HCT116 (cell line): ENCODE data around the gene POR. TPM values are rescaled to one million over a fixed set of nuclear protein-coding genes. Genes with fewer than 3 reads are reported as not detected.

ENCODE experiments used
- ATAC-seq: fragments of 200-7000 bp; cut with Tn5 transposase; 2 replicates; pipeline ENCODE4 v1.9.1; 2020; ENCODE audit warnings: mild to moderate bottlenecking, moderate library complexity
- BruUV-seq: library from RNA; stranded (reverse); fragments of 400-500 nt; replicated peaks from 2 replicates; lab custom pipeline; 2021; lab: Mats Ljungman, UMichigan
- CTCF ChIA-PET: fragments of 300-600 bp; sonication (Branson Sonifier 250); formaldehyde crosslinking; loops from one replicate; lab custom pipeline; 2021; ENCODE audit warnings: antibody characterized with exemption; lab: Charles Lee
- POLR2A ChIA-PET: fragments of 300-600, 350-600 bp; sonication (Branson Sonifier 250); formaldehyde crosslinking; loops from one replicate; lab custom pipeline; 2021; ENCODE audit warnings: antibody characterized with exemption; lab: Charles Lee
- RAD21 ChIA-PET, 2 experiments: fragments of 300-600 bp; sonication (Branson Sonifier 250); formaldehyde crosslinking; loops; one replicate each; lab custom pipeline; 2023; ENCODE audit warnings: low total read pairs in 2 of 2; ENCODE audit not compliant: uncharacterized antibody in 2 of 2, unreplicated experiment in 2 of 2, low non-redundant PET in 1 of 2; lab: Charles Lee
- DNase-seq: peaks from one replicate; pipeline ENCODE4 v3.0.0-alpha.2; 2010; ENCODE audit warnings: low read depth, low spot score
- H2AFZ ChIP-seq: fragments of 200-600 bp; shearing (Covaris generic), sonication (generic); 2 replicates; pipeline ENCODE4 v1.6.1; 2017; ENCODE audit warnings: low read depth, mixed run types, mixed read lengths, antibody characterized with exemption, low read length; ENCODE audit not compliant: poor library complexity, severe bottlenecking
- H3K27ac ChIP-seq: 2 replicates; pipeline ENCODE4 v1.5.1; 2012; ENCODE audit warnings: low read depth, low read length
- H3K27me3 ChIP-seq: fragments of 200-600 bp; sonication (generic); 2 replicates; pipeline ENCODE4 v1.6.1; 2016; ENCODE audit warnings: mixed run types, low read length, mixed read lengths; ENCODE audit not compliant: insufficient read depth
- H3K36me3 ChIP-seq, 2 experiments: fragments of 200-500 bp in 1 of 2; fragments of 200-600 bp in 1 of 2; sonication (Bioruptor generic) in 1 of 2; sonication (generic) in 1 of 2; 2 replicates each; pipeline versions ENCODE4 v1.5.1 to v1.6.1; 2014 to 2016; ENCODE audit warnings: low read length in 2 of 2, inconsistent platforms in 1 of 2, mixed read lengths in 1 of 2, mixed run types in 1 of 2; ENCODE audit not compliant: insufficient read depth in 2 of 2, control insufficient read depth in 1 of 2
- H3K4me1 ChIP-seq, 2 experiments: fragments of 200-600 bp in 1 of 2; sonication (generic) in 1 of 2; 2 replicates each; pipeline versions ENCODE4 v1.5.1 to v1.6.1; 2012 to 2017; ENCODE audit warnings: low read length in 2 of 2, inconsistent platforms in 1 of 2, mild to moderate bottlenecking in 1 of 2, mixed read lengths in 1 of 2, mixed run types in 1 of 2, moderate library complexity in 1 of 2; ENCODE audit not compliant: insufficient read depth in 2 of 2, control insufficient read depth in 1 of 2
- H3K4me2 ChIP-seq: fragments of 200-600 bp; sonication (generic); 2 replicates; pipeline ENCODE4 v1.6.1; 2017; ENCODE audit warnings: mixed run types, low read length, mixed read lengths
- H3K4me3 ChIP-seq, 2 experiments: fragments of 200-600 bp in 1 of 2; sonication (generic) in 1 of 2; replicated peaks in 1 of 2; 2 replicates each; pipeline ENCODE4 v1.5.1; 2011 to 2016; ENCODE audit warnings: low read length in 2 of 2, control low read depth in 1 of 2, low read depth in 1 of 2, mild to moderate bottlenecking in 1 of 2, mixed read lengths in 1 of 2, mixed run types in 1 of 2
- H3K79me2 ChIP-seq: fragments of 200-600 bp; sonication (generic); 2 replicates; pipeline ENCODE4 v1.6.1; 2017; ENCODE audit warnings: mild to moderate bottlenecking, mixed run types, low read length, moderate library complexity, mixed read lengths; ENCODE audit not compliant: insufficient read depth
- H3K9ac ChIP-seq: fragments of 200-600 bp; sonication (generic); 2 replicates; pipeline ENCODE4 v1.6.1; 2016; ENCODE audit warnings: low read length, mixed read lengths
- H3K9me2 ChIP-seq: fragments of 200-600 bp; sonication (generic), shearing (Covaris generic); 2 replicates; pipeline ENCODE4 v1.6.1; 2017; ENCODE audit warnings: mixed run types, mild to moderate bottlenecking, moderate library complexity; ENCODE audit not compliant: insufficient read depth
- H3K9me3 ChIP-seq, 2 experiments: fragments of 200-500 bp in 1 of 2; fragments of 200-600 bp in 1 of 2; sonication (Bioruptor generic) in 1 of 2; sonication (generic) in 1 of 2; 2 replicates each; pipeline ENCODE4 v1.6.1; 2014 to 2017; ENCODE audit warnings: low read length in 2 of 2, mixed read lengths in 2 of 2, inconsistent platforms in 1 of 2, low read depth in 1 of 2, mild to moderate bottlenecking in 1 of 2, mixed run types in 1 of 2, moderate library complexity in 1 of 2; ENCODE audit not compliant: control insufficient read depth in 1 of 2, insufficient read depth in 1 of 2
- H4K20me1 ChIP-seq: fragments of 200-600 bp; sonication (generic), shearing (Covaris generic); 2 replicates; pipeline ENCODE4 v1.6.1; 2017; ENCODE audit warnings: mixed run types, mild to moderate bottlenecking, moderate library complexity; ENCODE audit not compliant: insufficient read depth
- ATF3 ChIP-seq: IDR thresholded peaks from 2 replicates; pipeline ENCODE4 v1.6.1; 2012
- CEBPB ChIP-seq: IDR thresholded peaks from 2 replicates; pipeline ENCODE4 v1.6.1; 2012; ENCODE audit warnings: low read depth
- EGR1 ChIP-seq: IDR thresholded peaks from 2 replicates; pipeline ENCODE4 v1.6.1; 2012; ENCODE audit warnings: low read depth
- EZH2 ChIP-seq: fragments of 200-600 bp; sonication (generic); IDR thresholded peaks from 2 replicates; pipeline ENCODE4 v1.6.1; 2017; ENCODE audit warnings: antibody characterized with exemption, mixed run types
- JUND ChIP-seq: IDR thresholded peaks from 2 replicates; pipeline ENCODE4 v1.6.1; 2012
- MAX ChIP-seq: IDR thresholded peaks from 2 replicates; pipeline ENCODE4 v1.6.1; 2012
- POLR2AphosphoS5 ChIP-seq: IDR thresholded peaks from 2 replicates; pipeline ENCODE4 v1.6.1; 2011; ENCODE audit warnings: mild to moderate bottlenecking, low read depth, low read length, moderate library complexity
- REST ChIP-seq: IDR thresholded peaks from 2 replicates; pipeline ENCODE4 v1.6.1; 2012; ENCODE audit warnings: low read depth
- SP1 ChIP-seq: IDR thresholded peaks from 2 replicates; pipeline ENCODE4 v1.6.1; 2012; ENCODE audit warnings: low read depth
- TCF7L2 ChIP-seq: IDR thresholded peaks from 2 replicates; pipeline ENCODE4 v1.7.0; 2011; ENCODE audit warnings: borderline replicate concordance, inconsistent platforms; ENCODE audit not compliant: insufficient read depth, insufficient read length; ENCODE audit errors: extremely low read depth
- ZFX ChIP-seq: fragments of 450-650 bp; IDR thresholded peaks from 2 replicates; pipeline ENCODE4 v1.6.1; 2017
- ZNF274 ChIP-seq: fragments of 200-500 bp; sonication (Bioruptor generic); IDR thresholded peaks from 2 replicates; pipeline ENCODE4 v1.6.1; 2014; ENCODE audit warnings: mild to moderate bottlenecking, low read depth, low read length, inconsistent platforms
- intact Hi-C: fragments of 100-400 bp; cut with micrococcal nuclease; formaldehyde crosslinking; loops from 2 replicates; pipeline ENCODE4 v1.10.0; 2022
- total RNA-seq: library from RNA; stranded (reverse); gene quantifications from one replicate; pipeline ENCODE4 v1.2.1, GENCODE V29; 2021; ENCODE audit not compliant: unreplicated experiment

POR gene
- total RNA-seq, 1 experiment from 2014 or later: 120 TPM

GRCh38 chr7:75988568-75989499 lies 73.9 kb downstream of the POR start:
- ChIA-PET POLR2A (no interaction called here), CTCF (no interaction called here), RAD21 (no interaction called here)
- ATAC-seq (no peak), DNase-seq (no peak)
- no peaks in the 10 kb centered on the region for H3K27me3 ChIP-seq
- no peak overlapping the region for H3K9ac ChIP-seq
- no peak overlapping the region for H2AFZ ChIP-seq
- no peak overlapping the region for H3K4me2 ChIP-seq
- no peaks in the 10 kb centered on the region for H3K79me2 ChIP-seq
- intact Hi-C loops: no loop called here
- H3K27ac ChIP-seq: no peak overlapping the region
- no peak for TF ChIP-seq CEBPB
- TF ChIP-seq SP1: no peak
- TF ChIP-seq JUND: no peak
- TF ChIP-seq EZH2: no peak
- TF ChIP-seq REST: no peak
- no peak for TF ChIP-seq TCF7L2
- TF ChIP-seq EGR1: no peak
- no peak for TF ChIP-seq POLR2AphosphoS5
- no peak for TF ChIP-seq ZFX
- TF ChIP-seq MAX: no peak
- no peak for TF ChIP-seq ATF3
- TF ChIP-seq ZNF274: no peak
- no peaks in the 10 kb centered on the region for H4K20me1 ChIP-seq
- no peaks in the 10 kb centered on the region for H3K9me2 ChIP-seq
- BruUV-seq: no TSS peak
- no peaks in the 10 kb centered on the region for H3K9me3 ChIP-seq
- peaks cover 0 to 10% of the 10 kb centered on the region in 2 experiments; a peak in 2 of 4 replicates for H3K36me3 ChIP-seq
- H3K4me1 ChIP-seq: peaks cover 24 to 32% of the 10 kb centered on the region in 2 experiments; a peak in 3 of 4 replicates
- no peak overlapping the region for H3K4me3 ChIP-seq
